ENCODE measurements around the gene STIMATE.

Gene STIMATE

DNA sequence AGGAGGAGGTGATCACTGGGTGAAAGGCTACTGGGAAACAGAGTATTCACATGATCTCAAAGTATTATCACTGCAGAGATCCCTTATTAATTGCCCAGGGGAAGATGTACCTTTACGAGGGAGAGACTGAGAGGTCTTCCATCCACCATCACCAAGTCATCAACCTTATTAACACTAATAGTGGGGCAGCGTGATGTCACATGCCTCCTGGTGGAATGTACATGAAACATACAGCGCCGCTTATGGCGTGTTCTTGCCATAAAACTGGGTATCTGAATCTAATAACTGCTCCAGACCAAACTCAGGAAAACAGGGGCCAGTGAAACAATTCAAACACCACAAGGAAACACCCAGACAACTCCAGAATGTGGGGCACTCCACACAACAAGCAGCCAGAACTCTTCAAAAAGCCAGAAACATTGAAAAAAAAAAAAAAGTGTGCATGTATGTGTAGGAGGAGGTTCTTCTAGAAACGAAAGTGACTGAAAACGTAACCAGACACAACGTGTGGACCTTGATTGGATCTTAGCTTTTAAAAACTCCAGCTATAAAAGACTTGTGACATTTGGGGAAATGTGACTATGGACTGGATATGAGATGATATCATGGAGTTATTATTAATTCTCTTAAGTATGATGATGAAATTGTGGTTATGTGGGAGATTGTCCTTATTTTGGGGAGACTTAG is 4.6 kb downstream of the STIMATE start:
- peak; percentile 23 for DNase-seq

- DNase-seq = no peak
Measured at GRCh38 chr3:52892290-52892624, 5.1 kb downstream of the STIMATE start.

- no peak for DNase-seq
Measured at GRCh38 chr3:52891615-52892081, 5.7 kb downstream of the STIMATE start.

DNA sequence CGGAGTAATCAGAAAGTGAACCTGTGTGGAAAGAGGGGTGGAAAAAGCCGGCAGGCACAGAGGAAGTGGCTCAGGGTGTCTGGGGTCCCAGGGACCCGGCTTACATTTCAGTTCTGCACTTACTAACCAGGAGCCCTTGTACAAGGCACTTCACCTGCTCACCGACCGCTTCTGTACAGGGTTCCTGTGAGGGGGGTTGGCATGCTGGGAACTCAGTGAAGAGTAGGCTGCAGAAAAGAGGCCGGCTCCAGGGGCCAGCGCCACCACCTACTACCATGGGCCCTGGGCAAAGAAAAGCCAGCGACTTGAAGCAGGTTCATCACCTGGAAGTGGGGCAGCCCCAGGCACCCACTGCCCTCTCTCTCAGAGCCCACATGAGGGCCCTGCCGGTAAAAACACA is 6.2 kb downstream of the STIMATE start:
- no peak for DNase-seq

- no peak for DNase-seq
Measured at GRCh38 chr3:52890735-52891134, 6.6 kb downstream of the STIMATE start.

- DNase-seq = no peak
Measured at GRCh38 chr3:52889901-52890300, 7.4 kb downstream of the STIMATE start.

- no peak for DNase-seq
Measured at GRCh38 chr3:52887166-52887565, 10.2 kb downstream of the STIMATE start.

DNA sequence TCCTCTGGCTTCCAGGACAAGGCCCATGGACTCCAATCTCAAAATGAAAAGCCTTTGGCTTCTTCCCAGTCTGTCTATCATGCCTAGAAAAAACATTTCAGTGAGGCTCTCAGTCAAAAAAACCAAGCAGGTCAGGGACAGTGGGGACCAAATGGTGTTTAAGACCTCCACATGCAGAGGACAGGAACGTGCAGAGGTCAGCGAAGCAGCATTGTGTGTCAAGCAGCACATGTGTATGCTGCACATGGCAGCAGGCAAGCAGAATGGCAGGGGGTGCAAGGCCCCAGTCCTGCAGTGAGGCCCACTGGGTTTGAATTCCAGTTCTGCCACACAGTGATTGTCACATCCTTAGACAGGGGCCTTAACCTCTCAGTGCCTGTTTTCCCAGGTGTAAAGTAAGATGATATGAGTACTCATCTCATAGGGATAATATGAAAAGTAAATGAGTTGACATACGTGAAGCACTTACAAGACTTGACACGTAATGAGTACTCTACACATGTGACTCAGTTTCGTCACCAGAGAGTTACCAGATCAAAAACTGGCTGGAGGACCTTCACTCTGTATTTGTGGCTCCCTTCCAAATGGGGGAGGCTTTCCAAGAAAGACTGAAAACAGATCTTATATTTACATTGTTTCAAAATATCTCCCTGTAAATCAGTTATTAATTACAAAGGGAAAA is 11.2 kb downstream of the STIMATE start:
- no peak for DNase-seq

DNA sequence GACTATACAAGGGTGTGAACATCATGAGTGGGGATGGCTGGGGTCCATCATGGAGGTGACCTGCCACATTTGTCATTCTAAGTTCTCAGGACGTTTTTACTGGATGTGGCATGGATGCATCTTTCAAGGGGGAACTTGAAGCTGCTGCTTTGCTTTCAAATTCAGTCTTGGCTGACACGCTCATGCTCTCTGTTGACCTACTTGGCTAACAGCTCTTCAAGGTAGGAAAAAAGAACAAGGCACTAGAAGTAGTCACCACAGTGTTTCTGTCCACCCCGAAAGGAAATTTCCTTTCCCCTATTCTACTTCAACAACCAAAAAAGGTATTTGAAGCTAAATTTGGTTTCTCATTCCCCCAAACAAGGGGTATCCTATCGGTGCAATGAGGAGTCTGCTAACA is 15.0 kb downstream of the STIMATE start:
- DNase-seq = no peak

GRCh38 chr3:52881871-52882270 is 15.5 kb downstream of the STIMATE start:
- DNase-seq = no peak

GRCh38 chr3:52880474-52880873 is 16.9 kb downstream of the STIMATE start:
- no peak for DNase-seq

DNA sequence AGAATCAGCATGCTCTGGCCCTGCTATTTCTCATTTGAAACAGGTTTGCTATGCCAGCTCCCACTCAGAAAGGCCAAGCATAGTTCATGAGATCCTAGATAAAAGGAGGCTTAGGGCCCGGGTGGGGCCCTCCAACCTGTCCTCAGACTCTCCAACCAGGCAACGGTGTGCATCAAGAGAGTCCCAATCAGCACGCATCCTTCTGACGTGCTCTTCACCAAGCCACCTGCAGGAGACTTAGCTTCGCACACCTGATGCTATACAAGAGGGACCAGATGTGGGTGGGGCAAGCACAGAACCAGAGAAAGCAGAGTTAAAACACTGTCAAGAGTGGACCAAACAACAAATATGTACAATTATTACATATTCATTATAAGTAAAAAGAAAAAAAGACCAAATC is 17.3 kb downstream of the STIMATE start:
- DNase-seq = no peak

GRCh38 chr3:52879581-52879980 is 17.8 kb downstream of the STIMATE start:
- no peak for DNase-seq

- DNase-seq = no peak
Measured at GRCh38 chr3:52879090-52879489, 18.3 kb downstream of the STIMATE start.

GRCh38 chr3:52877085-52877484 is 20.3 kb downstream of the STIMATE start:
- DNase-seq = no peak

DNA sequence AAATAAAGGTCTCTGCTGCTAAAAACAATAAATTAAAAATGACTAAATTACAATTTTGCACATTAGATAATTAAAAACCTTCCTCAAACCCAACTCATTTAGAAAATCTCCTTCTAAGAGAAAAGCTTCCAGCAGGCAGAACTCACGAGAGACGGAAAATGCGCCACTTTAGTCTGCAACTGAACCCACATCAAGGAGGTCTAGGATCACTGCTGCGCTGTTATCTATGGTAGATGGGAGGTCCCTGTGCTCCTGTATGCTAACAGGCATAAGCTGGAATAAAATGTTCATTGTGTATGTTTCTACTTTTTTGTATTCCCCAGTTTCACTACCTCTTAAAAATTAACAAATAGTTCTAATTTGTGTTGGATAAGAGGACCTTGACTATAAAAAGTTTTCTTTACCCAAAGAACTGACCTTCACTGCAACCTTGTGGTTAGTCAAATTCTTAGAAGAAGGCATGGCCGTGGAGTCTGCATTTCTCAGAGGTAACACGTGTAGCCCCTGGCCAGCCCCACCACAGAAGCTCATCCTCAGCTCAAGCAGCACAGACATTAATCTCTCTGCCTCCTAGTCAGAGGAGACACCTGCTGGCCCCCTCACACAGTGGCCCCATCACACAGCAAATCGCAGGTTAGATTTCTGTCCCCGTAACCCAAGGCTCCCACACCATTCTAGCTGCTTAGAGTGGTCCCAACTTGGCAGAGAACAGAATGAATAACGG is 22.3 kb downstream of the STIMATE start:
- no peak for DNase-seq

DNA sequence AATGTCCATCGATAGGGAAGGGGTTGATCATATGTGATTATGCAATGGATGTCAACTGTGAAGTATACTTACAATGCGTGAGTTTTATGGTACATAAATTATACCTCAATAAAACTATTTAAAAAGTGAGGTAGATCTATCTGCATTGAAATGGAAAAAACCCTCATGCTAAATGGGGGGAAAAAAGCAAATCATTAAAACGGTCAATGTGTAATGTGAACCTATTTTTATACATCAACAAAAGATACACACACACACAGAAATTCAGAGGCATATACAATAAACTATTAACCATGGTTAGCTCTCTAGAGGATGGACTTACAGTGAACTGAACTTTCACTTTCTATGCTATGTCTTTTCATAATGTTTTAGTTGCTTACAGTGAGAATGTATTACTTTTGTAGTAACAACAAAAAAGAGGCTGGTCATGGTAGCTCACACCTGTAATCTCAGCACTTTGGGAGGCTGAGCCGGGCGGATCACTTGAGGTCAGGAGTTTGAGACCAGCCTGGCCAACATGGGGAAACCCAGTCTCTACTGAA is 23.1 kb downstream of the STIMATE start:
- DNase-seq = no peak

DNA sequence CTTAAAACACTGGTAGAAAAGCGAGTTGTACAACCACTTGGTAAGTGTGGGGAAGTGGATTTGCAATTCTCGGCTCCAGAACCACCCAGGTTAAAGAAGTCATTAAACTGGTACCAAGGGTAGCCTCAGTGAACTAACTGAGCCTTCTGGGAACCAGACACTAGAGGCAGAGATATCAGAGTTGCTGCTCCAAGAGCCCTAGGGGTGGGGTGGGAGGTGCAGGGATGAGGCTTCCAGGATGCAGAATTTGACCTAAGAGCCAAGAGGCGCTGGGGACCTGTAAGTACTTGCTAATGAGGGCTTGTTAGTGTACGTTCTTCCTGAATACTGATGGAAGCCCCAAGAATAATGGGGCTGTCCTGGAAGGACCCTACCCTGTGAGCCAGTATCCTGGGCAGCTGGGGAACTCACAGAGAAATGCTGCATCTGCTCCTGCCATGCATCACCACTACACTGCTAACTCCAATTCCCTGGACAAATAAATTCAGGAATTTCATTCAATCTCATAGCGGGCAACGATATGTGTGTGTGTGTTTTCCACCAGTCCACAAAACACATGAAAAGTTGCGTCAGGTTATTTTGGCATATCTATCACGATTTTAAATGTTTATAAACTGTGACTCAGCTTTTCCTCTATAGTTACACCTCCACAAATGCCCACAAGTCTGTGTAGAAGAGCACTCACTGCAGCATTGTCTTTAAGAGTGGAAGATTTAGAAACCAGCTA is 23.8 kb downstream of the STIMATE start:
- no peak for DNase-seq

- DNase-seq = no peak
Measured at GRCh38 chr3:52872245-52872644, 25.1 kb downstream of the STIMATE start.

- no peak for DNase-seq
Measured at GRCh38 chr3:52871761-52872160, 25.6 kb downstream of the STIMATE start.

DNA sequence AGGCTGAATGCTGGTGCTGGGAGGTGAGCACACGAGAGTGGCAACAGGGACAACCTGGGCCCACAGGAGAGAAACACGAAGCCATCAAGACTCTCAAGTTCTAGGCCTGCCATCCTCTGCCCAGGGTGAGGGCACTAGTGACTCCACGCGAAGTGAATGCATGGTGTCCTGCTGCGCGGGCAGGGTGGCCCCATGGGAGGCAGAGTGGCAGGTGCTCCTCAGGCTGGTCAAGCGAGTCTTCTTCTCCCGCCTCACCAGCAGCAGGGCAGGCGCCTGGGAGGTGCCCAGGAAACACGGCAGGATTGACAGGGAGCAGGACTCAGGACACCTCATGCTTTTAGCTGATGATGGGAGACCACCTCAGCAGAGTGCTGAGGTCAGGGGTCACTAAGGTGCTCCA is 26.9 kb downstream of the STIMATE start:
- no peak for DNase-seq

DNA sequence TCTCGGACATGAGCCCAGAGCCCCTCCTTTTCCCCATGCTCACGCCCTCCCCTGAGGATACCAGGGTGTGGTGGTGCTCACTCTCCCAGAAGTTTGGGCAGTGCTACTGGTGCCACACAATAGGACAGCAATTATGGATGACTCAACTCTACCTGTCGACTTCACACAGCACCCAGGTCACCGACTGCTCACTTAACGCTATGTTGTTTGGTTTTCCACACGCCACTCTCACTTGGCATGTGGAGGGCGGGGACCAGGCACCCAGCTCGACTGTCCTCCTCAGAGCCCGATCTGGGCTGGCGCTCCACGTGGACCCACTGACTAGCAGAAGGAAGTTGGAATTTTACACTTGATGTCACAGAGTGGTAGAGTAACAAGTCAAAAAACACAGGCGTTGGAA is 30.9 kb downstream of the STIMATE start:
- DNase-seq = no peak

- no peak for DNase-seq
Measured at GRCh38 chr3:52865994-52866393, 31.4 kb downstream of the STIMATE start.
